Mesothelial cell of epicardium (in vitro differentiated cells): ENCODE results near the gene FNDC3A. TPM values are rescaled to one million over a fixed set of nuclear protein-coding genes. Genes with fewer than 3 reads are reported as not detected.

Experiments
- DNase-seq, 2 experiments: peaks; one replicate each; pipeline ENCODE4 v3.0.0; 2021; ENCODE audit warnings: low spot score in 2 of 2; ENCODE audit not compliant: unreplicated experiment in 2 of 2
- H3K27ac Mint-ChIP-seq: 2 replicates; pipeline ENCODE4 v1.8.0; 2021; ENCODE audit warnings: mixed read lengths
- H3K27me3 Mint-ChIP-seq: 2 replicates; pipeline ENCODE4 v1.8.0; 2021; ENCODE audit warnings: low read depth, mixed read lengths
- H3K36me3 Mint-ChIP-seq: 2 replicates; pipeline ENCODE4 v1.8.0; 2021; ENCODE audit warnings: mixed read lengths
- H3K4me1 Mint-ChIP-seq: 2 replicates; pipeline ENCODE4 v1.8.0; 2021; ENCODE audit warnings: mixed read lengths
- H3K4me3 Mint-ChIP-seq: 2 replicates; pipeline ENCODE4 v1.8.0; 2021; ENCODE audit warnings: mild to moderate bottlenecking, moderate library complexity, mixed read lengths
- H3K9me3 Mint-ChIP-seq: 2 replicates; pipeline ENCODE4 v1.8.0; 2021; ENCODE audit warnings: mixed read lengths
- total RNA-seq: library from RNA; stranded (reverse); gene quantifications from 3 replicates; pipeline ENCODE4 v1.2.1, GENCODE V29; 2021
- TF ChIP-seq, protein P1 (sequence below): fragments of 200-600 bp; sonication (generic); IDR thresholded peaks from one replicate; pipeline ENCODE4 v1.5.0; 2021; ENCODE audit warnings: antibody characterized with exemption; ENCODE audit not compliant: unreplicated experiment

FNDC3A gene
- total RNA-seq, 1 donor from 2014 or later: 94.1 TPM

- no peak overlapping the region for H3K27ac Mint-ChIP-seq
- H3K27me3 Mint-ChIP-seq: no peaks in the 10 kb centered on the region
These were observed 69.1 kb downstream of the FNDC3A start for GRCh38 chr13:49044836-49045235.

GRCh38 chr13:49046002-49046401 lies 70.3 kb downstream of the FNDC3A start:
- TF ChIP-seq, protein P1, sequence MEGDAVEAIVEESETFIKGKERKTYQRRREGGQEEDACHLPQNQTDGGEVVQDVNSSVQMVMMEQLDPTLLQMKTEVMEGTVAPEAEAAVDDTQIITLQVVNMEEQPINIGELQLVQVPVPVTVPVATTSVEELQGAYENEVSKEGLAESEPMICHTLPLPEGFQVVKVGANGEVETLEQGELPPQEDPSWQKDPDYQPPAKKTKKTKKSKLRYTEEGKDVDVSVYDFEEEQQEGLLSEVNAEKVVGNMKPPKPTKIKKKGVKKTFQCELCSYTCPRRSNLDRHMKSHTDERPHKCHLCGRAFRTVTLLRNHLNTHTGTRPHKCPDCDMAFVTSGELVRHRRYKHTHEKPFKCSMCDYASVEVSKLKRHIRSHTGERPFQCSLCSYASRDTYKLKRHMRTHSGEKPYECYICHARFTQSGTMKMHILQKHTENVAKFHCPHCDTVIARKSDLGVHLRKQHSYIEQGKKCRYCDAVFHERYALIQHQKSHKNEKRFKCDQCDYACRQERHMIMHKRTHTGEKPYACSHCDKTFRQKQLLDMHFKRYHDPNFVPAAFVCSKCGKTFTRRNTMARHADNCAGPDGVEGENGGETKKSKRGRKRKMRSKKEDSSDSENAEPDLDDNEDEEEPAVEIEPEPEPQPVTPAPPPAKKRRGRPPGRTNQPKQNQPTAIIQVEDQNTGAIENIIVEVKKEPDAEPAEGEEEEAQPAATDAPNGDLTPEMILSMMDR: no peak
- DNase-seq: no peak
- Mint-ChIP-seq H3K9me3 (peaks cover 40% of the 10 kb centered on the region), H3K27ac (peak overlapping the region; percentile 34), H3K4me1 (peaks cover 11% of the 10 kb centered on the region), H3K4me3 (no peak overlapping the region), H3K36me3 (peaks cover 47% of the 10 kb centered on the region), H3K27me3 (no peaks in the 10 kb centered on the region)

More at GRCh38 chr13:49044836-49045235, 69.1 kb downstream of the FNDC3A start:
- peaks cover 28% of the 10 kb centered on the region for H3K9me3 Mint-ChIP-seq
- DNase-seq: no peak
- TF ChIP-seq, protein P1: no peak
- no peak overlapping the region for H3K4me3 Mint-ChIP-seq
- H3K36me3 Mint-ChIP-seq: peaks cover 35% of the 10 kb centered on the region
- H3K4me1 Mint-ChIP-seq: peaks cover 14% of the 10 kb centered on the region

GRCh38 chr13:49046519-49046918 lies 70.8 kb downstream of the FNDC3A start:
- TF ChIP-seq, protein P1: no peak
- no peak overlapping the region for H3K27ac Mint-ChIP-seq
- peaks cover 49% of the 10 kb centered on the region for H3K36me3 Mint-ChIP-seq
- H3K9me3 Mint-ChIP-seq: peaks cover 45% of the 10 kb centered on the region
- no peak overlapping the region for H3K4me3 Mint-ChIP-seq
- H3K27me3 Mint-ChIP-seq: no peaks in the 10 kb centered on the region
- H3K4me1 Mint-ChIP-seq: peaks cover 11% of the 10 kb centered on the region
- no peak for DNase-seq

DNA sequence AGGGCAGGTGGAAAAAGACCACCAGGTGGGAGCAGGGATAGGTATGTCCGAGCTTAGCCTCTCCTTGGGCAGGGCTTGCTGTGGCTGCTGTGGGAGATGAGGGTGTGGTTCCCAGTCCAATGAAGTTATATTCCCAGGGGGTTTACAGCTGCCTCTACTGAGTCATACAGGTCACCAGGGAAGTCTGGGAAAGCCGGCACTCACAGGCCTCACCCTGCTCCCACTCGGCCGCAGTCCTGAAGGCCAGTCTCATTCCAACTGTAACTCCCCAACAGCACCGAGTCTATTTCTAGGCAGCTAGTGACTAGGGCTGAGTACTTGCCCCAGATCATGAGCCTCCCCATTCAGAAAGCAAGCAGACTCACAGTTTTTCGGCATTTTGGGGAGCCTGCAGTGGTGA lies 77.1 kb downstream of the FNDC3A start:
- Mint-ChIP-seq H3K9me3 (peaks cover 45% of the 10 kb centered on the region), H3K4me1 (peaks cover 1% of the 10 kb centered on the region), H3K4me3 (no peak overlapping the region), H3K36me3 (peaks cover 38% of the 10 kb centered on the region), H3K27ac (no peak overlapping the region), H3K27me3 (no peaks in the 10 kb centered on the region)
- no peak for DNase-seq
- TF ChIP-seq, protein P1: no peak

DNA sequence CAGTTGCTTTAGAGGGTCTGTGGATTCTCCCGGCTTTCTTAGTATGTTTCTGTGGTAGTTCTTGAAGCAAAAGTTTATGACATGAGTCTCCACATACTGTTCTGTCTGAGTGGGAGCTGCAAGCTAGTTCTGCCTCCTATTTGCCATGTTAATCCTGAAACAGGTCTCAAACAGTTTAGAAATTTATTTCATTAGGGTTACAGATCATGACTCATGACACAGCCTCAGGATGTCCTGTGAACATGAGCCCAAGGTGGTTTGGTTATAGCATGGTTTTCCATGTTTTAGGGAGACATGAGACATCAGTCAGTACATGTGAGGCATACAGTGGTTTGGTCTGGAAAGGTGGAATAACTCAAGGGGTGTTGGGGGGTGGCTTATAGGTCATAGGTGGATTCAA lies 77.5 kb downstream of the FNDC3A start:
- H3K4me3 Mint-ChIP-seq: no peak overlapping the region
- H3K4me1 Mint-ChIP-seq: peaks cover 1% of the 10 kb centered on the region
- peaks cover 41% of the 10 kb centered on the region for H3K9me3 Mint-ChIP-seq
- H3K27me3 Mint-ChIP-seq: no peaks in the 10 kb centered on the region
- TF ChIP-seq, protein P1: no peak
- H3K36me3 Mint-ChIP-seq: peaks cover 38% of the 10 kb centered on the region
- no peak overlapping the region for H3K27ac Mint-ChIP-seq
- DNase-seq: no peak

DNA sequence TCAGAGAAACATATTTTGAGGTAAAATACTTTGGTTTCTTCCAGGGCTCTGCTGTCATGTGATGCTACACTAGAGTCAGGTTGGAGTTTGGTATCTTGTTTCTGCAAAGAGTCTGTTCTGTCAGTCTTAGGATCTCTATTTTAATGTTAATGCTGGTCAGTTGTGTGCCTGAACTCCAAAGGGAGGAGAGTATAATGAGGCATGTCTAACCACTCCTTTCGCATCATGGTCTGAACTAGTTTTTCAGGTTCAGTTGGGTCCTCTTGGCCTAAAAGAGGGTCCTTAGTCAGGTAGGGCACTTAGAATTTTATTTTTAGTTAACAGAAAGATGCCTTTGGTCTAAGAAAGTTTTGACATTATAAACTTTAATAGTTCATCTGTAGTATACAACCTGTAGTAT lies 78.2 kb downstream of the FNDC3A start:
- TF ChIP-seq, protein P1: no peak

More for the DNA sequence above, 78.2 kb downstream of the FNDC3A start:
- no peak overlapping the region for H3K27ac Mint-ChIP-seq
- no peaks in the 10 kb centered on the region for H3K27me3 Mint-ChIP-seq
- no peak for DNase-seq
- peaks cover 37% of the 10 kb centered on the region for H3K9me3 Mint-ChIP-seq
- H3K4me3 Mint-ChIP-seq: no peak overlapping the region
- peaks cover 1% of the 10 kb centered on the region for H3K4me1 Mint-ChIP-seq
- peaks cover 38% of the 10 kb centered on the region for H3K36me3 Mint-ChIP-seq
